ENCODE results near the gene CBX4.

- TF ChIP-seq CTCF (IDR thresholded peaks at IDR 0.05) = no peak
- TF ChIP-seq ZFX (IDR thresholded peaks at IDR 0.05; ENCODE audit: borderline replicate concordance) = no peak
Measured at GRCh38 chr17:79871131-79871530, 31.9 kb upstream of the CBX4 start.

Data from 22Rv1 (cell line).